NAMALWA (cell line): ENCODE results near the gene LRRC39.

Experiments used
- DNase-seq: peaks from one replicate; pipeline ENCODE4 v3.0.0-alpha.2; 2015; ENCODE audit warnings: low spot score

The LRRC39 gene

DNA sequence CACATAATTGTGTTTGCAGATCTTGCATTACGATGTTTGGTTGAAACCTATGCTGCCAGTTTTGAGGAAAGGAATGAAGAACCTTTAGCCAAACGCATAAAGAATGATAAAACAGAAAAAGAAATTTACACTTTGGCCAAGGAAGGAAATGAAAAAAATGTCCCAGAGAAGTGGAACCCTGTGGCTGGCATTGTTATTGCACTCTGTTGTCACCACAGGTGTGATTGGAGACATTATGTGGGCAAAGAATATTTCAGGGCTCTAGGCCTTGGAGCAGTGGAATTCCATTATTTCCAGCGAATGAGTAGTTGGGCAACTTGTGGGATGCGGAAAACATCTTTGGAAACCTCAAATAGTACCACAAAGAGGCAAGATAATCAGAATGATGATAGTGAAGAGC is 30.2 kb downstream of the LRRC39 start:
- no peak for DNase-seq

DNA sequence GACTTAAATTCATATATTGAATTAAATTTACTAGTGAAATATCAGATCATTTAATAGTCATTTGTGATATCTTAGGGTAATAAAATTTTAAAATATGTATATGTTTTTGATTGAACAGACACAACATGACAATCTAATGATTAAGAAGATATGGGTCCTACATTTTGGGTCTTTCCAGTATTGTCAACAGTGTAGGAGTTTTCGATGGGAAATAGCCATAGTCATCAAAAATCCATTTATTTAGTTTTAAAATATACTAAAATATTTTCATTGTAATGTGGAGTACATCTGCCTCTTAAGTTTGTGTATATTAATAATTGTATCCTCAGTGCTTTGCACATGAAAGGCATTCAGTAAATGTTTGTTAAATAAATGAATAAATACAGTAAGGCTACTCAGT is 31.1 kb downstream of the LRRC39 start:
- no peak for DNase-seq

GRCh38 chr1:100145116-100145515 is 32.9 kb downstream of the LRRC39 start:
- DNase-seq = no peak

GRCh38 chr1:100142343-100142742 is 35.7 kb downstream of the LRRC39 start:
- no peak for DNase-seq

DNA sequence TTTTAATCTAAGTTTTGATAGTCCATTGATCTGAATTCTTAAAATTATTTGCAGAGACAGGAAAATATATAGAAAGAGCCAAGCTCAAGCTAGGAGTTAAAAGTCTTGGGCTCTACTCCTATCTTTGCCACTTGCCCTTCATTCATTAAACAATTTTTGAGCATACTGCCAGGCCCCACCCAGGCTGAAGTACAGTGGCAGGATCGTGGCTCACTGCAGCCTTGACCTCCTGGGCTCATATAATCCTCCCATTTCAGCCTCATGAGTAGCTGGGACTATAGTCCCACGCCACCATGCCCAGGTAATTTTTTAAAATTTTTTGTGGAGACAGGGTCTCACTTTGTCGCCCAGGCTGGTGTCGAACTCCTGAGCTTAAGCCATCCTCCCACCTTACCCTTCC is 36.9 kb downstream of the LRRC39 start:
- no peak for DNase-seq

DNA sequence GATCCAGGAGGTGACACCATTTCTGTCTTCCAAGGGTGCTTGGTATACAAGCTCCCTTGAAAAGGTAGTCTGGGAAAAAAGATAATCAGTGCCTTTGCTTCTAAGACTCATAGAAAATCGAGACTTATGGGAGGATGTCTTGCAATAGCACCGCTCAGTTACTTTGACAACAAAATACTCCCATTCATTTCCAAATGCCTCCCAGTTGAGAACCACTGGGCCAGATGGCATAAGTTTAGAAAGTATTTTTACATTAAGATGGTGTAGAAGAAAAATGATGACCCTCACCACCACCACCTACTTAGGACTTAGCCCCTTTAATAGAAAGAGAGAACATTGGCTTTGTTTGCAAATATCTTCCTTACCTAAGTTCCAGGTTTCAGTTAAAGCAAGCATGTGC is 40.5 kb downstream of the LRRC39 start:
- no peak for DNase-seq

DNA sequence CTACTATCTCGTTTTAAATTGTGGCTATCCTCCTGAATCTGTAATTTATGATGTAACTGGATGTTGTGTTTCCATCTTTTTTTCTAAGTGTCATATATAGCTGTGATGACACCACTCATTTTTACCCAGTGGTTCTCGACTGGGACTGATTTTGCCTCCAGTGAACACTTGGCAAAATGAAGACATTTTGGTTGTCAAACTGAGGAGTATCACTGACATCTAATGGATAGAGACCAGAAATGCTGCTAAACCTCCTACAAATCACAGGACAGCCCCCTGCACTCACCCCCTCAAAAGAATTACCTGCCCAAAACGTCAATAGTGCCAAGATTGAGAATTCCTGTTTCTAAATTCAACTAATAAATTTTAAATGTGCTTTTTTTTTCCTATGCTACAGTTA is 43.2 kb downstream of the LRRC39 start:
- peak; percentile 38 for DNase-seq

DNA sequence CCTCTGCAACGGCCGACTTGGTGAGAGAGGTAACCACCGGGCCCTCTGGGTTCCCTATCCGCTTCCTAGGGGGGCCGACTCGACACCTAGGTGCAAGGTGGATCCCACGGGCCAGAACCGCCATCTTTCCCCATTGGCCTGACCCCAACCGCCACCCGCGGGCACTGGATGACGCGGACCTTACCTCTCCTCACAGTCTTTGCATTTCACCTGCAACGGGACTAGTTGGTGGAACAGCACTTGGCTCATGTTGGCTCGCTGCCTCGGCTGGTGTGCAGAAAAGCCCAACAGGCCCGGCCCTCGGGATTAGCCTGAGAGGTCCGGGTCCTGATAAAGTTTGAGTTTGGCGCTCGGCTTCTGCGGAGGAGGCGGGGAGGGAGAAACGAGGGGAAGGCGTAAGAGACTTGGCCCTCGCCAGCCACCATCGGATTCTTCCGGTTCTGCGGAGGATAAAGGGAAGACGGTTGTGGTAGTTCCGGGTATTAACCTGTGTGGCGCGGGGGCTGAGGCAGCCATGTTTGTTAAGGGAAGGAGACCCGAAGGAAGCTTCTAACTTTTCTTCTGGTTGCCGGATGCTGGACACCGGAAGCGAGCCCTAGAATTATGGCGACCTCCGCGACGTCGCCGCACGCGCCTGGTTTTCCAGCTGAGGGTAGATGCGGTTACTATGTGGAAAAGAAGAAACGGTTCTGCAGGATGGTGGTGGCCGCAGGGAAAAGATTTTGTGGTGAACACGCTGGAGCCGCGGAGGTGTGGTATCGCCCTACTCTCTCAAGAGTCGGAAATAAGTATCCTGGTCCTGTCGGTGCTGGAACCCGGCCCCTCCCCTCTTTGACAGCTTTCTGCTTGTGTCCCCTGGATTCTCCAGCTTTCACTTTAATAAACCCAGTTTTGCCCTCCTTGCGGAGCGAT is 45.2 kb downstream of the LRRC39 start, which contains the start of the genes SASS6 and TRMT13:
TSS of gene SASS6 (minus strand) at position 365 of the 912 bp plus-strand sequence. CDS start at position 249, 116 bp downstream.
TSS of gene TRMT13 (plus strand) at position 598 of the 912 bp plus-strand sequence. CDS start at position 604, 6 bp downstream.
- DNase-seq = peak; percentile 97

GRCh38 chr1:100131623-100132022 is 46.4 kb downstream of the LRRC39 start:
- no peak for DNase-seq

GRCh38 chr1:100130552-100131077 is 47.4 kb downstream of the LRRC39 start:
- peak; percentile 7 for DNase-seq

DNA sequence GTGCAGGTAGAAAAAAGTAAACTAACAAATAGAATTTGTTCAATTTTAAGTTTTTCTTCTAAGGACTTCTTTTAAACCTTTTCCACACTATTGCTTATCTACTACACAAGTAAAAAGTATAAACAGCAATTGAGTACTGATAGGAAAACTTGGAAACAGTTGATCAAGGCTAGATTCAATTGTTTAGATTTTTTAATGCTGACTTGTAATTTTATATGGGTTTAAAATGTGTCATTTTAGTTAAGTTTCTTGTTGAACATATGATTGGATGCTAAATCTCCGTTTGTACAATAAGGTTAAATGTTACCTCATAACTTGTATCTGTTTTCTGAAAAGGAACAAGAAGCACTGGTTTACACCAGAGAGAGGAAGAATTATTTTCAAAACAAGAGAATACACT is 50.8 kb downstream of the LRRC39 start:
- no peak for DNase-seq

- DNase-seq = no peak
These were observed 55.9 kb downstream of the LRRC39 start for GRCh38 chr1:100122177-100122576.

DNA sequence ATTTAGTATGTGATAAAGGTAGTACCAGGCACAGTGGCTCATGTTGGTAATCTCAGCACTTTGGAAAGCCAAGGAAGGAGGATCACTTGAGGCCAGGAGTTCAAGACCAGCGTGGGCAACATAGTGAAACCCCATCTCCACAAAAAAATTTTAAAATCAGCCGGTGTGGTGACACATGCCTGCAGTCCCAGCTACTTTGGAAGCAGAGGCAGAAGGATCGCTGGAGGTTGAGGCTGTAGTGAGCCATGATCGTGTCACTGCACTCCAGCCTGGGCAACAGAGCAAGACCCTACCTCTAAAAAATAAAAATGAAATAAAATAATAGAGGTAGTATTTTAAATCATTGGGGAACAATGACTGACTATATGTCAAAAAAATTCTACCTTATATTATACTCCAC is 62.5 kb downstream of the LRRC39 start:
- no peak for DNase-seq

DNA sequence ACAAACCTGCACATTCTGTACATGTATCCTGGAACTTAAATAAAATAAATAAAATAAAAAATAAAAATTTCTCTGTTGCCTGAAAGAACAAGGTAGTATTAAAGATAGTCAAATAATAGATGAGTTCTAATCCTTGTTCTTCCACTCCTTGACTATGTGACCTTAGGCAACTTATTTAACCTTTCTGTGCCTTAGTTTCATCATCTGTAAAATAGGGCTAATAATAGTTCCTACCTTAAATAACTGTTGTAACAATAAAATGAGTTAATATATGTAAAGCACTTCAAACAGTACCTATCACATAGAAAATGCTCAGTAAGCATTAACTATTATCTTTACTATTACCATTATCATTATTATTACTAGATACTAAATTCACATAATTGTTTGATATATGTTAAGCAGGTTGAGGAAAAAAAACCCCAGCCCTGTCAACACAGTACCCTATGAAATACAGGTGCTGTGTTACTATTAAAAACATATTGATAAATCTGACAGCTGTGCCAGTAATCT is 68.4 kb downstream of the LRRC39 start:
- DNase-seq = no peak

DNA sequence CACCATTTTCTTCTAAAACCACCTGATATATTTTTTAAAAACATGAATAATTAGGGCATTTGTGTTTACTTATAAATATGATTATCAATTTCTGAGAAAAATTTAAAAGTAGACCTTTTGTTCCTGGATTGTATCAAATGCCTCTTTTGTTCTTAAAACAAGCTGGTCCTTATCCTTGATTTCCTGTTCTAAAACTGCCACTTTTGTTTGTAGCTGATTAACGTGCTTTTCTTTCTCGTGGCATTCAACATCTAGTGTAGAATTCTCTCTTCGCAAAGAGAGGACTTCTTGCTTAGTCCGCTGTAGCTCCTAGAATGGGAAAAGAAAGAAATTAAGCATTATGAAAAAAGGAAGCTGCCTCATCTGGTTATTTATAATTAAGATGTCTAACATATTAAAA is 70.4 kb downstream of the LRRC39 start:
- DNase-seq = no peak

DNA sequence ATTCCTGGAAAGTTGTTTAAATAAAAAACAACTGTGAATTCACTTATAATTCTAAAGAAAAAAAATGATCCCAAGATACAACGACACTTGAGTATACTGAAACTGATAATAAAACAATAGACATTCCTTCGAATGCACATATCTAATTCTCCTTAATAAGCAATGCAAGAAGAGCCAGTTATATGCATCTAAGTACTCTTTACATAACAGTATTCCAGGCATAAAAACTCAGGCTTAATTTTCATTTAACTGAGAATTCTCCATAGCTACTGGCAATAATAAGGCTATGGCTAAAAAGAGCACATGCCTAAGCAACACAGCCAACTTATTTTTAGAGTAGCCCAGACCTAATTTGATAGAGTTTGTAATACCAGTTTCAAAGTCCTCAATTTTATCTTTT is 76.5 kb downstream of the LRRC39 start:
- DNase-seq = no peak

DNA sequence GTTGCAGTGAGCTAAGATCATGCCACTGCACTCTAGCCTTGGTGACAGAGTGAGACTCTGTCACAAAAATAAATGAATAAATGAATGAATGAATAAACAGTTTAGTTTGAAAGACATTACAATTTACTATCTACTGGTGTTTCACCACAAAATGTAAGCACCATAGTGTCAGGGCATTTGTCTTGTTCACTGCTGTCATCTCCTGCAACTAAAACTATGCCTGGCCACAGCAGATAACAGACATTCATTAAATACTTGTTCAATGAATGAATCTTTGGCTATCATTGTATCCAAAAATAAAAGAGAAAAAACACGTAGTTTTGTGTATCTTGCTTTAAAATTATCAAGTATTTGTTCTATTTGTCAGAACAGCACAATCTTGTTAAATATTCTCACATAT is 77.9 kb downstream of the LRRC39 start:
- DNase-seq = no peak
